ENCODE data around the gene GP1BB.

DNA sequence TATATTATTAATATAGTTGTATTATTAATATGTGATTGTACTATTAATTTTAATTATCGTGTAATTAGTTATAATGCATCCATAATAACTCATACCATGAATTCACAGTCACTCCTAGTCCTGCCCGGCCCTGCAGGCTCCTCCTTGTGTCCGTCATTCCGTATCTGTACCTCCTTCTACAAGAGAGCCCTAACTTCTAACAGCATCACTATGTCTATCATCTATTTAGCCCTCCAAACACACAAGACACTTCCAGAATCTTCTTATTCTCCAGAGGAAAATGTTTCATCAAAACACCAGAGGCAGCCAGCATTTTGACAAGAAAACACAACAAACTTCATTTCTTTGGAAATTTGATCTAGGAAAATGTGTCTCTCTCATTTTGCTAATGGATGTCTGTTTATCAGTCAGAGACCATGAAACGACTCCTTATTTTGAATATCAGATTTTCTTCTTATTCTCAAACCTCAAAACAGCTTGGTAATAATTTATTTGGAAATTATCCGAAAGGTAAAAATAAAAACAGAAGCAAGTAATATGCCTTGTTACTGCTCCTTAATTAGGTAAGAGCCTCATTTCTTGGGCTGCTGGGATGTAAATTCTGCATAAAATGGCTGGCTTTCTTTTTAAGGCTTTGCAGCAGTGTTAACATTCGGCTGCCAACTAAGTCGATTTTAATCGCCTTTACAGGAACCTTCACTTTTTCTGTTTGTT is 32.2 kb upstream of the GP1BB start:
- TF ChIP-seq, protein P1, sequence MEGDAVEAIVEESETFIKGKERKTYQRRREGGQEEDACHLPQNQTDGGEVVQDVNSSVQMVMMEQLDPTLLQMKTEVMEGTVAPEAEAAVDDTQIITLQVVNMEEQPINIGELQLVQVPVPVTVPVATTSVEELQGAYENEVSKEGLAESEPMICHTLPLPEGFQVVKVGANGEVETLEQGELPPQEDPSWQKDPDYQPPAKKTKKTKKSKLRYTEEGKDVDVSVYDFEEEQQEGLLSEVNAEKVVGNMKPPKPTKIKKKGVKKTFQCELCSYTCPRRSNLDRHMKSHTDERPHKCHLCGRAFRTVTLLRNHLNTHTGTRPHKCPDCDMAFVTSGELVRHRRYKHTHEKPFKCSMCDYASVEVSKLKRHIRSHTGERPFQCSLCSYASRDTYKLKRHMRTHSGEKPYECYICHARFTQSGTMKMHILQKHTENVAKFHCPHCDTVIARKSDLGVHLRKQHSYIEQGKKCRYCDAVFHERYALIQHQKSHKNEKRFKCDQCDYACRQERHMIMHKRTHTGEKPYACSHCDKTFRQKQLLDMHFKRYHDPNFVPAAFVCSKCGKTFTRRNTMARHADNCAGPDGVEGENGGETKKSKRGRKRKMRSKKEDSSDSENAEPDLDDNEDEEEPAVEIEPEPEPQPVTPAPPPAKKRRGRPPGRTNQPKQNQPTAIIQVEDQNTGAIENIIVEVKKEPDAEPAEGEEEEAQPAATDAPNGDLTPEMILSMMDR (IDR thresholded peaks at IDR 0.05) = no peak
- TF ChIP-seq POLR2AphosphoS5 (IDR thresholded peaks at IDR 0.05; ENCODE audit: low read depth, low read length) = no peak
- TF ChIP-seq, protein P2, sequence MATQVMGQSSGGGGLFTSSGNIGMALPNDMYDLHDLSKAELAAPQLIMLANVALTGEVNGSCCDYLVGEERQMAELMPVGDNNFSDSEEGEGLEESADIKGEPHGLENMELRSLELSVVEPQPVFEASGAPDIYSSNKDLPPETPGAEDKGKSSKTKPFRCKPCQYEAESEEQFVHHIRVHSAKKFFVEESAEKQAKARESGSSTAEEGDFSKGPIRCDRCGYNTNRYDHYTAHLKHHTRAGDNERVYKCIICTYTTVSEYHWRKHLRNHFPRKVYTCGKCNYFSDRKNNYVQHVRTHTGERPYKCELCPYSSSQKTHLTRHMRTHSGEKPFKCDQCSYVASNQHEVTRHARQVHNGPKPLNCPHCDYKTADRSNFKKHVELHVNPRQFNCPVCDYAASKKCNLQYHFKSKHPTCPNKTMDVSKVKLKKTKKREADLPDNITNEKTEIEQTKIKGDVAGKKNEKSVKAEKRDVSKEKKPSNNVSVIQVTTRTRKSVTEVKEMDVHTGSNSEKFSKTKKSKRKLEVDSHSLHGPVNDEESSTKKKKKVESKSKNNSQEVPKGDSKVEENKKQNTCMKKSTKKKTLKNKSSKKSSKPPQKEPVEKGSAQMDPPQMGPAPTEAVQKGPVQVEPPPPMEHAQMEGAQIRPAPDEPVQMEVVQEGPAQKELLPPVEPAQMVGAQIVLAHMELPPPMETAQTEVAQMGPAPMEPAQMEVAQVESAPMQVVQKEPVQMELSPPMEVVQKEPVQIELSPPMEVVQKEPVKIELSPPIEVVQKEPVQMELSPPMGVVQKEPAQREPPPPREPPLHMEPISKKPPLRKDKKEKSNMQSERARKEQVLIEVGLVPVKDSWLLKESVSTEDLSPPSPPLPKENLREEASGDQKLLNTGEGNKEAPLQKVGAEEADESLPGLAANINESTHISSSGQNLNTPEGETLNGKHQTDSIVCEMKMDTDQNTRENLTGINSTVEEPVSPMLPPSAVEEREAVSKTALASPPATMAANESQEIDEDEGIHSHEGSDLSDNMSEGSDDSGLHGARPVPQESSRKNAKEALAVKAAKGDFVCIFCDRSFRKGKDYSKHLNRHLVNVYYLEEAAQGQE (IDR thresholded peaks at IDR 0.05; ENCODE audit: insufficient read depth in 1 of 2, low read depth in 2 of 2, low read length in 1 of 2) = no peak
- no peak for TF ChIP-seq TCF7L2 (IDR thresholded peaks at IDR 0.05; ENCODE audit: low read depth, low read length)
